Effector CD8-positive, alpha-beta T cell (primary cell): ENCODE results near the gene EHD3.

Source experiments
- DNase-seq: peaks from one replicate; lab custom pipeline; 2025; lab: John Stamatoyannopoulos, UW

EHD3 gene

DNA sequence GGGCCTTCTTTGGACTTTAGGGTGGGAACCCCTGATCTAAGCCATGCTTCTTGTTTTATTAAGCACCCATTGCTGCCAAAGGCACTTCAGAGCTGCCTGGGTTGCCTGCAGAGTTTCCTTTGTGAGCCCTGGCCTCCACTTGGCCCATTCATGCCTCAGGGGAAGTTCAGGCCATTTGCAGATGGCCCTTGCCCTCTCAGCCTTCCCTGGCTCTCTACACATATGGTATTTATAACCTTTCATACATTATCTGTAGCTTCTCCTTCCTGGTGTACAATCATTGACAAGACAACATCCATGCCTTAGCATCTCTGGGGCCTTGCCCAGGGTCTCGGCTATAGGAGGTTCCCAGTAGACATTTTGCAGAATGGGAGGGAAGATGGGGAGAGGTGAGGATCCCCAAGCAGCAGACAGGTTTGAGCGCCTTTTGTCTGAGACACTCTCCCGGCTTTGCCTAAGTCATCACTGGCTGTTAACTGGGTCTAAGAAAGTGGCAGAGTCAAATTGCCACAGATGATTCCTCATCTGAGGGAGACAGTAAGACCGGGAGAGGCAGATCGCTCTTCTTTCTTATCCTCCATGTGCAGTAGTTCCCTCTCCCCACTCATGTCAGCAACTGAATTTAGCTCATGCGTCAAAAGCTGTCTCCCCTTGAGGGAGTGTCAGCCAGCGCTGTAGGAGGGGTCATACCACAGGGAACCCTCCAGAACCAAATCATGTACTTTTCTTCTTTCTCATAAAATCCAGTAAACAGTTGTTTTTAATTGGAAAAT lies 2.7 kb downstream of the EHD3 start:
- DNase-seq = no peak

DNA sequence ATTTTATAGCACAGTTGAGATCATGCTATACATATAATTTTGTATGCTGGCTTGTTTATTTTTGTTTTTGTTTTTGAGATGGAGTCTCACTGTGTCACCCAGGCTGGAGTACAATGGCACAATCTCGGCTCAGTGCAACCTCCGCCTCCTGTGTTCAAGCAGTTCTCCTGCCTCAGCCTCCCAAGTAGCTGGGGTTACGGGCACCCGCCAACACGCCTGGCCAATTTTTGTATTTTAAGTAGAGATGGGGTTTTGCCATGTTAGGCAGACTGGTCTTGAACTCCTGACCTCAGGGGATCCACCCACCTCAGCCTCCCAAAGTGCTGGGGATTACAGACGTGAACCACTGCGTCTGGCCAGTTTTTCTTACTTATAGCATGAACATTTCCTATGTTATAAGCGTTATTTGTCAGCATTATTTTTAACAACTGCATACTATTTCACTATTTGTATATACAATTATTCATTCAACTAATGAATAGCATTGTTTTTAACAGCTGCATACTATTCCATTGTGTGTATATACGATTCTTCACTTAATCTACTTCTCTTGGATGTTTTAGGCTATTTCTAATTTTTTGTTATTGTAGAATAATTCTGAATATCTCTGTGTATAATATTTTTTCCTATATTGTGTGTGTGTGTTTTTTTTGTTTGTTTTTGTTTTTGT lies 3.5 kb downstream of the EHD3 start:
- DNase-seq = no peak

DNA sequence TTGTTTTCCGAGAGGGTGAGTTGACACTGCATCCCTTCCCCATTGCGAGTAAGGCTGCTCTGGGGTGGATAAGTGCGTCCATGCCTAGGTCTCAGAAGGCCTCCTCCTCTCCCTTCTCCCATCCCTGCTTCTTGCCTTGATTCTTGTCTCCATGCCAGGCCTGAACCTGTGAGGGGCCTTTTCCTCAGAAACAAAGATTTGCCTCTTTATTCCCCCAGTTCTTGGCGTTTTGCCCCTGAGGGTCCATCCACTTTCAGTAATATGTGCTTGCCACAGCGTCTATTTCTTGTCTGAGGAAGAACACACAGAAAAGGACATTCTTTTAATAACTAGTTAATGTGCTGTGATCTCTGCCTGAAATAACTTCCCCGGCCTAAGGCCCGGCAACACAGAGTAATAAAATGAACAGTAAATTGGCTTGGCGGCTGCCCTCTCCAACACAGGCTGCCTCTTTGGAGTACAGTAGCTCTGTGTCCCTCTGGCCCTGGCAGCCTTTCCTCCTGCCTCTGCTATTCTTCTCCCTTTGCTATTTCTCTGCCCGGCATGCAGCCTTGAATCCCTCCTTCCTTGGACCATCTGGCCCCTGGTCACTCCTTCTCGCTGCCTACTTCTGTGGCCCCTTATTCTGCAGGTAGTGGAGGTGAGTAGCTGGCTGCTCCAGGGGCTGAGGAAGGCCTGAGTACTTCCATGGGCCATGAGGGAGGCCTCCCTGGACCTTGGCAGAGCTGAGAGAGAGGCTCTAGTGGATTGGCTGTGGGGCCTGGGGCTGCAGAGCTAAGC lies 4.4 kb downstream of the EHD3 start:
- DNase-seq = no peak

DNA sequence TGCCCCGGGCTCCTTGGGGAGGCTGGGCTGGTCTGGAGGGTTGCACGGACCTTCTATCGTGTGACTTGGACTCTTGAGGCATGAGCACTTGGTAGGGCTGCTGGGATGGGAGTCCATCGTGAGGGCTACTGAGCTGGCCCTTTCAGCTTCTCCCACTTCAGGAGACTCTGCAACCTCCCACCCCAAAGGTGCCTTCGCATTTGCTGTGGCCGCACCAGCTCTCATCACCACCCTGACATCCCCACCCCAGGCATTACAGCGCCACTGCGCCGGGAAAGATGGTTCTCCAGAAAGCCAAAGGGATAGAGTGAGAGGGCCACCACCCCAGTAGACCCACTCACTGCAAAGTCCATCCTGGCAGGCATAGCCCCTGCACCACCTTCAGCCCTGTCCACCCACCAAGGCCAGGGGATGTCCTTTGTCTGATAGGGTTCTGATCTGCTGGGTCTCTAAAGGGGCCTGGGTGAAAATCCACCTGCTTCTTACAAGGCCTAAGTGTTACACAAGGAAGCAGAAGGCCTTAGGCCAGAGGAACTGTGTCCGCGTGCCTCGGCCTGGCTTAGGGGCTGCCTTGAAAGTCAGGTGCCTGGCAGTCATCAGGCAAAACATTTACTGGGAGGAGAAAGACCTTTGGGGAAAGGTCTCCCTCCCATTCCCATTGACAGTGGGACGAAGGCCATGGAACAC lies 5.1 kb downstream of the EHD3 start:
- no peak for DNase-seq

DNA sequence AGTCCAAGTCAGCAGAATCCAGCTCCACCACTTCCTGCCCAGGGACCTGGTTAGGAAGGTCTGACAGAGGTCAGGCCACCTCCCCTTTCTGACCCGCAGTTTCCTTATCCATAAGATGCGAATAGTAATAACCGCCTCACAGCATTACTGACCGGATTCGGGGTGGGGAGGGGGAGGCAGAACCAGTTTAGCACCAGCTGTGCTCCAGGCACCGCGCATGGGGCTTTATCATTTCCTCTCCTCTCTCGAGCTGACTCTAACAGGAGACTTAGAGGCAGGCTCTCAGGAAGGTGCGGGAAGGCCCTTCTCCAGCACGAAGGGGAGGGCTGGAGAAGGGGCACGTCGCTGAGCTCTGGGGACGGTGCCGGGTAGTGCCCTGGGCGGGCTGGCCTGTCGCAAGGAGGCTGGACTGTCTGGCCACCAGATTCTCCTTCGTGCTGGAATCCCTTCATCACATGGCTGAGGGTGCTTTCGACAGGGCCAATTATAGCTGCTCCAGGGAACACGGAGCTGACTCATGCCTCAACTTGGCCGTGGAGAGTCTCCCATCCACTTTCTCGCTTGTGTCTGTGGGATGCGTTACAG lies 5.7 kb downstream of the EHD3 start:
- DNase-seq = no peak

DNA sequence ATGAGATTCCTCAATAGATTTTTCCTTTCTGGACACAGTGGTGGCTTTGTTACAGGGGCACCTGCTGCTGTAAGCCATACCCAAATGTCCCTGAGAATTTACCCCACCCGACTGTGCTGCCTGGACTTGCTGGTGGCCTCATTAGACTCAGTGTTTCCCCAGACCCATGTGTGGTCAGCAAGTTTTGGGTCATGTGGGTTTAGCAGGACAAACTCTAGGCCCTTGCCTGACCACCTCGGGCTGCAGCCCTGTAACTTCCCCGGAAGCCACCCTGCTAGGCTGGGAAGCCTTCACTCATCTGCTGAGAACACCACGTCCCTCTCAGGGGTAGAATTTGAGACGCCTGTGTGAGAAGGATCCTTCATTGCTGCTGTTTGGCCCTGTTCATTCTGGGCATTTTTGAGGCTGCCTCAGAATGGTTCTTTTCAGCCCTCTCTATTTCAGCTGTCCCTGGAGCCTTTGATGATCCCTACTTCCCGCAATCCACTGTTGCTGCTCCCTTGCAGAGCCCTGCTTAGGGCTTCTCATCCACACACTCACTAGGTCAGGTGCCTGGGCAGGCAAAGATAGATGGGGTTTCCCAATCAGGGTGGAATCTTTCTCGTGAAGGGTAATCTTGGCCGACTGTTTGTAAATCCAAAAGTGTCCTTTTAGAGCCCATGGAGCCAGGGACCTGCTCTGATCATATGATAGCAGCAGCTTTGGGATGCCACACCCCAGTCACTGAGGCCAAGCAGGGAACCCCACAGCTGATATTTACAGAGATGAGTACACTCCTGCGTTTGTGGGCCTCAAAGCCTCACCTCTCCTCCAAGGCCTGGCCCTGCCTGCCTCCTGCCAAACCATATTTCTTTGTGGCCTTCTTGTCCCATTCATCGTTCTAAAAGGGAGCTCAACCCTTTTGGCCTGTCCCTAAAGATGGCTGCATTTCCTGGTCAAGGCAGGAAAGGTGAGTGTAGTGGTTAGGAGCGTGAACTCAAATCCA lies 6.7 kb downstream of the EHD3 start:
- DNase-seq = no peak

DNA sequence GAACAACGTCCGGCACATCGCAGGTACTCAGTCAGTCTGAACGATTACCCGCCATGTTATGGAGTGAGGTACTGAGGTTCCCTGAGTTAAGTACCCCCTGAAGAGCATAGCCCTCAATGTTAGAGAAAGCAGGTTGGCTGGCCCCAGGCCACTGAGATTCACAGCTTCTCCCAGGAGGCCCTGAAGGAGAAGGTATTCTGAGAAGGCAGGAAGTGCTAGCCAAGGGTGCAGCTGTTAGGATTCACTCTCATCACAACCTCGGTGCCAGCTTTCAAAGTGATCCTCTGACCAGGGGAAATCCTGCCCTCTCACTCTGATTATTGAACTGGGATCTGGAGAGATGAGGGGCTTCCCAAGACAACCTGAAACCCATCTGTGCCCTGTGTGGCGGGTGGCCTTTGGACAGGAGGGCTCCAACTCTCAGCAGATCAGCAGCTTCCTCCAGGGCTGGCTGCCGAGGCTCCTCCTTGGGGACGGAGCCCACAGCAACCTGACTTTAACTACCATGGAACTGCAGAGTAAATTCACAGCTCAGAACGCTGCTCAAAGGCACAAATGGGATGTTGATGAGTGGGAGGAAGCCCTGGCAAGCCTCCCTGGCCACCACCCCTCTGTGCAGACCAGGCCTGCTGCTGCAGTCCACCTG lies 7.8 kb downstream of the EHD3 start:
- DNase-seq = no peak

DNA sequence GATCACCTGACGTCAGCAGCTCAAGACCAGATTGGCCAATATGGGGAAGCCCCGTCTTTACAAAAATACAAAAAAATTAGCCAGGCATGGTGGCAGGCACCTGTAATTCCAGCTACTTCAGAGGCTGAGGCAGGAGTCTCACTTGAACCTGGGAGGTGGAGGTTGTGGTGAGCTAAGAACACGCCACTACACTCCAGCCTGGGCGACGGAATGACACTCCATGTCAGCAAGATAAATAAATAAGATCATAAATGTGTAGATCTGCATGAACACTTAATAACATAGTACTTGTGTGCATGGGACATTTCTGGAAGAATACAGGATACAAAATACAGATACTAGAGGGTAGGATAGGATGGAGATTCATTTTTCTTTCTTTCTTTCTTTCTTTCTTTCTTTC lies 9.1 kb downstream of the EHD3 start:
- no peak for DNase-seq

DNA sequence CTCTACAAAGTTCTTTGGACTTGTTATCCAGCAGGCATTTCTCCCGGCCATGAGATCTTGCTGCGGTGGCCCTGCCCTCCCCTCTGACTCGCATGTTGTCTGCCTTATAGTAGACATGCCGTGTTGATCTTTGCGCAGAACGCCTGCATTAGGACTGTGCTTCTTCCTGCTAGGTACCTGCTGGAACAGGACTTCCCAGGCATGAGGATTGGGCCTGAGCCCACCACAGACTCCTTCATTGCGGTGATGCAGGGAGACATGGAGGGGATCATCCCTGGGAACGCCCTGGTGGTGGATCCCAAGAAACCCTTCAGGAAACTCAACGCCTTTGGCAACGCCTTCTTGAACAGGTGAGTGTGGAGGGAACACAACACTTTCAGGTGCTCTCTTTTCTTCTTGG lies 10.1 kb downstream of the EHD3 start:
- no peak for DNase-seq

DNA sequence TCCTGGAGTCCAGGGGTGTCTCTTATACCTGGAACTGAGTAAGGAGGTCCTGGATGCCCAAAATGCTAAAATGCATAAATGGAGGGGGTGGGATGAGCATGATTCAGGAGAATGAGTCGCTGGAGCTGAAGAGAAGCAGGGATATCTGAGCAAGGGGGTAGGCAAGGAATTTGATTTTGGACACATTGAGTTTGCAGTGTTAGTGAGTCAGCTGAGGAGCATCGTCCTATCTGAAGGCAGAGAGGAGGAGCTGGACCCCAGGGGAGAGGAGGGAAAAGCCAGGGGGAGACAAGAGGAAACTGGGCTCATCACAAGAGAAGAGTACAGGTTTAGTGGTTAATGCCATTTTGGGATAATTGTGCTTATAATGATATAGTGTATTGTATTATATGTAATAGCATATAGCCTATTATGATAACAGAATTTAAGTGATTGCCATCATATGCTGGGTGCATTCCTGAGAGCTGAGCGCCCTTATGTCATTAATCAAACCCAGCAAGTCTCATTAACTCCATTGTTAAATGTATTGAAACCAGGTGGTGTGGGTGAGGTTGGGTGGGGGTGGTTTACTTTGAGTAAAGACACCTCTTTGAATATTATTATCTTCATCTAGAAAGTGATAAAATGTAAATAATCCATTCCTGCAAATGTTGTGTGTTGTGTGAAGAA lies 12.4 kb downstream of the EHD3 start:
- DNase-seq = no peak

DNA sequence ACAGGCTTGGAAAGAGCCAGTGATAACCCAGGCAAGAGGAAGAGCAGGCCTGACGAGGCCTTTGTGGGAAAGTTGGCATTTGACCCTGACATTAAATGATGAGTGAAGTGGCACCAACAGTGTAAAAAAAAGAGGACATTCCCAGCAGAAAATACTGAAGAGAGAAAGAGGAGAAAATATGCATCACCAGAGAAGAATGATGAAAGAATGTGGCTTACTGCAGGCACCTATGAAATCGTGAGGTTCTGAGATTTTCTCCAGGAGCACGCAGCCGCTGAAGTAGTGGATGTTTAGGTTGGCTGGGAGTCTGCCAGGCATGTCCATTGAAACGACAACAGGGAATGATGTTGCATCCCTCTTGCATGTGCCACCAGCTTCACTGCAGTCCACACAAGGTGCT lies 13.8 kb downstream of the EHD3 start:
- no peak for DNase-seq

DNA sequence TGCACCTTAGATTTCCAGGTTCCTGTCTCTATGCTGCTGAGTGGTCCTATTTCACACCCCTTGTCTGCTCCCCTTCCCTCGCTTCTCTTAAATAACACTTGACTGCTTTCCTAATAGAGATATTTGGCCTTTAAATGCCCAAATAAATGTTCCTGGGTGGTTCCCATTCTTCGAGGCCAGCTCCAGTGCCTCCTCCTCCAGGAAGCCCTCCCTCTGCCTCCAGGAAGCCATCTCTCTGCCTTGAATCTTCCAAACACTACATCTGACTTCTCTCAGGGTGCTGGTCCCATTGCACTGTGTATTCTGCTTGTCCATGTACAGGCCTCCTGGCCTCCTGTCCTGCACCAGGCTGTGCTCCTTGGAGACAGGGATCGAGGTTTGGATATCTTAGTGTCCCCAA lies 14.2 kb downstream of the EHD3 start:
- no peak for DNase-seq

DNA sequence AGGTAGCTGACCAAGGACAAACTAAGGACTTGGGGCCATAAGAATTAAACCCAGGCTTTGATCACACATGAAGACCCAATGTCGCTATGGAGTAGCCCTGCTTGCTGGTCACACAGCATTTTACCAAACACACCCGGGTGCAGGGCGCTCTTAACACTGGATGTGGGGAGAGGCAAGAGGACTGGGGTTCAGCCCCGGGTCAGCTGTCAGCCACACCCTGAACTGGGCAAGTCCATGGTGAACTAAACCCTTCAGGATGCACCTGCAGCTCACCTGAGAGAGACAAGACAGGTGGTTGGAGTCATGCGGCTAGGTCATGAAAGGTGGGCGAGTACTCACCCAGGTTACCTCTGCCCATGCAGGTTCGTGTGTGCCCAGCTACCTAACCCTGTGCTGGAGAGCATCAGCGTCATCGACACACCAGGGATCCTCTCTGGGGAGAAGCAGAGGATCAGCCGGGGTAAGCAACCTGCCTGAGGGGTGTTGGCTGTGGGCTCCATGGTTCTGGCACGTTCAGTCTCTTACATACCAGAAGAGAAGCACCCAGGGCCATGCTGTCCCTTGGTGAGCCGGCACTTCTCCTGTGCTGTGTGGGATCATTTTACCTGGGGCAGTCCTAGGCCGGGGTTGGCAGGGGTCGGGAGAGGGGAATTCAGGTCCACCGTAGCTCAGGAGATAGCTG lies 15.2 kb downstream of the EHD3 start:
- DNase-seq = no peak

DNA sequence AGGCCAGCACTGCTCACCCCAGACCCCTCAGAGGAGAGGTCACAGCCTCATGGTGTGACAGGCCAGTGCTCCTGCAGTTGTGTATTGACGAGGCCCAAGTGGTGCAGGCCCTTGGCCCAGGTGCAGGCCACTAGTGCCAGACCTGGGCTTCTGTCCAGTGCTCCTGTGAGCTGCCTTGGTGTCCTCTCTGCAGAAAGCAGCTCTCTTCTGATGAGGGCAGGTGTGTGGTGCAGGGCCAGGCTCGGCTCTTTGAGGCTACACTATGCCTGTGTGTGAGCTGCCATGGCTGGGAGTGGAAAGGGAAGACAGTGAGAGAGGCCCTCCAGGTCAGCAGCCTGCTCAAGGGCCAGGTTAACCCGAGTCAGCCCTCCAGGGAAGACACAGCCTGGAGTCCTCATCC lies 17.1 kb downstream of the EHD3 start:
- DNase-seq = no peak

DNA sequence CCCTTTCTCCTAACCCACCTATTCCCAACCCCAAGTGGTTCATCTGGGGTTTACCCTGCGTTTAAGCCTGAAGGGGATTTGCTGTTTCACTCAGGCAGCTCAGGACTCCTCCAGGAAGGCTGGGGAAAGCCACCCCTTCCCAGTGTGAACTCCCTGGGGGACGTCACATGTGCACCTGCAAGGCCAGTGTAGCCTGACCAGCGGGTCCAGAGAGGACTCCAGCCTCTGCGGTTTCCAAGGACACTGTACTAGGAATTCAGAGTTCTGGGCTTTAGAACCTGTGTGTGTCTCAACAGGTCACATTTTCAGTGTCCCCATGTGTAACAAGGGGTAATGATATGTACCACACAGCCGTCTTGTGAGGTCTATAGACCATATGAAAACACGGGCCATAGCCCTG lies 17.9 kb downstream of the EHD3 start:
- DNase-seq = no peak

DNA sequence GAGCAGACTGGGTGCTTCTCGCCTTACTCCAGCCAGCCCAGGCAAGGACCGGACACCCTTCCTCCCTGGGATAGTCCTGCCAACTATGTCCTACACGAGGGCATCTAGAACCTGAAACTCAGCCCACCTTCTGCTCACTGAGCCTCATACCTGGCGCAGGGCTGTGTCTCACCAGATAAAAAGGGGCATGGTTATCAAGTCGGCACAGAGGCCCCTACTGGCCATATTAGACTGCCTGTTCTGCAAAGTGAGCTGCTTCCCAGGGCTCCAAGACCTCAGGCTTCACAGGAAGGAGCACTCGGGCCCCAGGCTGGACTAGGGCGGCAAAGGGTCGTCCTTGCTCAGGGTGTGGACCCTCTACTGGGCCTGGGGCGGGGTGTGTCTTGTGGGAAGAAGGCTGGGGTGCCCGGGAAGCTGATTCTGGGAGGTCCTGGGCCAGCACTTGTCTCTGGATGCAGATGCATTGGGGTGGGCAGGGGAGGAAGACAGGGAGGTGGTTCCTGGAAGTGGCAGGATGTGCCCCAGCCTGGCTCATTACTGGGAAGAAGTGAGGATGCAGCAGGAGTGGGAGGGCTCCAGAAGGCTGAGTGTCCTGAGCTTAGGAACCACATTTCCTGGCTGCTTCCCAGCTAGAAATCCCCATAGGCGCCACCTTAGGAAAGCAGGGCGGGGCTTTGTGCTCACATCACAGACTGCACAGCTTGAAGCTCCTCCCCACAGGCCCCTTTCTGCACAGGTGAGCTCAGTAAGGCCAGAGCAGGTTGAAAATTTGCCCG lies 19.6 kb downstream of the EHD3 start:
- DNase-seq = no peak

DNA sequence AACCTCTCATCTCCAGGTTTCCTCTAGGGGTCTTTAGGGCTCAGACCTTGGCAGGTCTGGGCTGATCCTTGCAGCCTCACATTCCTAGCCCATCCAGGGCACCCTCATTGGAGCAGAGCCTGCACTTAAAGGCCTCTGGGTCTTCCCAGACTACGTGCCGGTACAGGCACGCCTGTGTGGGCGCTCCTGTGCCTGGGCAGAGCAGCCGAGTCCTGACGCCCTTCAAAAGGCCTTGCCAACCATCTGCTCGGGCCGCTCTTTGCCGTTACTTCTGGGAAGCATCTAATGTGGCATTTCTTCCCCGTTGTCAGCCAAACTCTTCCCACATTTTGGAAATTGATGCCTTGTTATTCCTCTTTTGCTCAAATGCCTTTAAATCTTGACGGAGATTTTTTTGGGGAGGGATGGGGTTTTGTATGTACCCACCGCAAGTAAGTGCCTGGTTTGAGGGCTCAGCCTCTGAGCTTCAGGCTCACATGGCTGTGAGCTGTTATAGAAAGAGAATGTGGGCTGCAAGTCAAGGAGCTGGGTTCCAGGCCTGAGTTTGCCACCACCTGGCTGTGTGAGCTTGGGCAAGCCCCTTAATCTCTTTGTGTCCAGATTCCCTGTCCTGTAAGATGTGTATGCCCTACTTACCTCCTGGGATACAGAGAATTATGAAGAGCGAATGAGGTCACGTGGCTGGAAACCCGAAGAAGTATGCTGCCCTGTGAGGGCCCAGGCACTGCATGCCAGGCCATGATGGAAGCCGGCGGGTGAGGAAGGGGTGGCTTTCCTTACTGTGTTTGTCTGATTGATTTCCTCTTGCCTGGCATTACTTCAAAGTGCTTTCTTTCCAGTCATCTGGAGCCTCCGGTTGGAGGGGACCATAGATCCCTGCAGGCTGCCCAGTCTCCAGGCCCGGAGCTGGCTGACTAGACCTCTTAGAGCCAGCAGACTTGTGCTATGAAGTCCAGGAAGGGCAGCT lies 20.6 kb downstream of the EHD3 start:
- no peak for DNase-seq
